RPMI7951 (cell line): ENCODE data around the gene PCDHB10. TPM values are rescaled to one million over a fixed set of nuclear protein-coding genes. Genes with fewer than 3 reads are reported as not detected.

Experiments
- DNase-seq: peaks from one replicate; pipeline ENCODE4 v3.0.0-alpha.2; 2012; ENCODE audit warnings: low read depth
- total RNA-seq: library from RNA; depleted of rRNA; stranded (reverse); fragments of >200 nt; shearing (Covaris generic); gene quantifications from 2 replicates; pipeline ENCODE4 v1.2.3, GENCODE V29; 2014; rRNA removed

The PCDHB10 gene
- total RNA-seq, 1 experiment from 2014 or later = 0.60 TPM

DNA sequence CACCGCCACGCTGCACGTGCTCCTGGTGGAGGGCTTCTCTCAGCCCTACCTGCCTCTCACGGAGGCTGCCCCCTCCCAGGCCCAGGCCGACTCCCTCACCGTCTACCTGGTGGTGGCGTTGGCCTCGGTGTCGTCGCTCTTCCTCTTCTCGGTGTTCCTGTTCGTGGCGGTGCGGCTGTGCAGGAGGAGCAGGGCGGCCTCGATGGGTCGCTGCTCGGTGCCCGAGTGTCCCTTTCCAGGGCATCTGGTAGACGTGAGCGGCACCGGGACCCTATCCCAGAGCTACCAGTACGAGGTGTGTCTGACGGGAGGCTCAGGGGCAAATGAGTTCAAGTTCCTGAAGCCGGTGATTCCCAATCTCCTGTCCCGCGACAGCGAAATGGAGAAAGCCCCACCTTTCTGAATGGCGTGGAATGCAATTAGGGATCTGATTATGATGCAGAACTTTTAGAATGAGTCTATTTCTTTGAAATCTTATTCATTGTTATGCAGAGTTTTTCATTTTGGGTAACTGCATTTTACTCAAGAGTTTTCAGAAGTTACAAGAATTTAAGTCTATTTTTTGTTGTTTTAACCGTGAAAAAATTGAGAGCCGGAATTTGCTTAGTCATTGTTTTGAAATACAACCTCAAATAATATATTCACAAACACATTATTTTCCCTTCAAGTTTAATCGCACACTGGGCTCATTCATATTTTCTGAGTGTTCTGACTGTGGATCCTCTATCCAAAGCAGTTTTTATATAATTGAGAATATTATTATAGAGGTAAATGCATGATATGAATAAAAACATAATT, 44.6 kb downstream of the PCDHB10 start:
- no peak for DNase-seq

DNA sequence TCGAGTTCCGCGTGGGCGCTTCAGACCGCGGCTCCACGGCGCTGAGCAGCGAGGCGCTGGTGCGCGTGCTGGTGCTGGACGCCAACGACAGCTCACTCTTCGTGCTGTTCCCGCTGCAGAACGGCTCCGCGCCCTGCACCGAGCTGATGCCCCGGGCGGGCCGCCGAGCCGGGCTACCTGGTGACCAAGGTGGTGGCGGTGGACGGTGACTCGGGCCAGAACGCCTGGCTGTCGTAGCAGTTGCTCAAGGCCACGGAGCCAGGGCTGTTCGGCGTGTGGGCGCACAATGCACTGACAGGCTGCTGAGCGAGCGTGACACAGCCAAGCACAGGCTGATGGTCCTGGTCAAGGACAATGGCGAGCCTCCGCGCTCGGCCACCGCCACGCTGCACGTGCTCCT, 49.3 kb downstream of the PCDHB10 start:
- no peak for DNase-seq

Other genes starting within 250 kb of the PCDHB10 start
- gene PCDHAC2, start 225.9 kb upstream of the PCDHB10 start, total RNA-seq = not detected in 2 replicates
- gene PCDHB1, start 141.0 kb upstream of the PCDHB10 start, total RNA-seq = not detected in 2 replicates
- 0.88 and 0.96 TPM in 2 replicates for gene PCDHB2, start 97.7 kb upstream of the PCDHB10 start, total RNA-seq
- 0.12 and 0.20 TPM in 2 replicates for gene PCDHB3, start 91.9 kb upstream of the PCDHB10 start, total RNA-seq
- gene PCDHB4, start 70.5 kb upstream of the PCDHB10 start, total RNA-seq = under 0.01 and 0.12 TPM in 2 replicates
- gene PCDHB5, start 57.1 kb upstream of the PCDHB10 start, total RNA-seq = 0.59 and 0.60 TPM in 2 replicates
- 0.20 and 0.24 TPM in 2 replicates for gene PCDHB6, start 42.3 kb upstream of the PCDHB10 start, total RNA-seq
- 0.39 and 0.48 TPM in 2 replicates for gene PCDHB7, start 19.7 kb upstream of the PCDHB10 start, total RNA-seq
- 0.10 and 0.12 TPM in 2 replicates for gene PCDHB8, start 14.6 kb upstream of the PCDHB10 start, total RNA-seq
- 2.0 and 2.1 TPM in 2 replicates for gene PCDHB16, start 10.0 kb upstream of the PCDHB10 start, total RNA-seq
- 0.10 and 0.24 TPM in 2 replicates for gene PCDHB9, start 5.2 kb upstream of the PCDHB10 start, total RNA-seq
- gene PCDHB11, start 7.3 kb downstream of the PCDHB10 start, total RNA-seq = 0.12 and 0.20 TPM in 2 replicates
- gene PCDHB12, start 16.4 kb downstream of the PCDHB10 start, total RNA-seq = 0.36 and 0.88 TPM in 2 replicates
- gene PCDHB13, start 21.6 kb downstream of the PCDHB10 start, total RNA-seq = 2.5 and 2.6 TPM in 2 replicates
- gene PCDHB14, start 31.0 kb downstream of the PCDHB10 start, total RNA-seq = 0.72 and 0.88 TPM in 2 replicates
- gene PCDHB15, start 53.0 kb downstream of the PCDHB10 start, total RNA-seq = 1.6 and 2.0 TPM in 2 replicates
- 0.48 TPM in 1 of 2 replicates, not detected in the other for gene SLC25A2, start 111.7 kb downstream of the PCDHB10 start, total RNA-seq
- gene TAF7, start 128.4 kb downstream of the PCDHB10 start, total RNA-seq = 36.0 and 50.9 TPM in 2 replicates
- gene PCDHGA1, start 138.2 kb downstream of the PCDHB10 start, total RNA-seq = 3.3 and 3.7 TPM in 2 replicates
- gene PCDHGA2, start 146.4 kb downstream of the PCDHB10 start, total RNA-seq = 6.8 and 7.0 TPM in 2 replicates
- gene PCDHGA3, start 151.5 kb downstream of the PCDHB10 start, total RNA-seq = 0.12 and 0.39 TPM in 2 replicates
- gene PCDHGB1, start 157.7 kb downstream of the PCDHB10 start, total RNA-seq = 10.6 and 10.9 TPM in 2 replicates
- 3.8 and 4.8 TPM in 2 replicates for gene PCDHGA4, start 162.7 kb downstream of the PCDHB10 start, total RNA-seq
- 4.6 and 6.0 TPM in 2 replicates for gene PCDHGB2, start 167.6 kb downstream of the PCDHB10 start, total RNA-seq
- 1.5 and 1.8 TPM in 2 replicates for gene PCDHGA5, start 171.8 kb downstream of the PCDHB10 start, total RNA-seq
- gene PCDHGB3, start 177.9 kb downstream of the PCDHB10 start, total RNA-seq = 1.1 and 1.6 TPM in 2 replicates
- gene PCDHGA6, start 181.5 kb downstream of the PCDHB10 start, total RNA-seq = 1.3 and 1.8 TPM in 2 replicates
- 4.6 and 5.5 TPM in 2 replicates for gene PCDHGA7, start 190.4 kb downstream of the PCDHB10 start, total RNA-seq
- gene PCDHGB4, start 195.3 kb downstream of the PCDHB10 start, total RNA-seq = 12.0 and 12.7 TPM in 2 replicates
- gene PCDHGA8, start 200.3 kb downstream of the PCDHB10 start, total RNA-seq = 1.6 and 1.9 TPM in 2 replicates
- gene PCDHGB5, start 205.6 kb downstream of the PCDHB10 start, total RNA-seq = 18.6 and 19.8 TPM in 2 replicates
- 0.88 and 1.1 TPM in 2 replicates for gene PCDHGA9, start 210.4 kb downstream of the PCDHB10 start, total RNA-seq
- 0.84 and 0.88 TPM in 2 replicates for gene PCDHGB6, start 215.7 kb downstream of the PCDHB10 start, total RNA-seq
- 0.78 and 0.84 TPM in 2 replicates for gene PCDHGA10, start 220.6 kb downstream of the PCDHB10 start, total RNA-seq
- 0.29 and 0.48 TPM in 2 replicates for gene PCDHGB7, start 225.3 kb downstream of the PCDHB10 start, total RNA-seq
- gene PCDHGA11, start 228.7 kb downstream of the PCDHB10 start, total RNA-seq = 7.0 and 8.1 TPM in 2 replicates
- 19.9 and 23.5 TPM in 2 replicates for gene PCDHGA12, start 238.2 kb downstream of the PCDHB10 start, total RNA-seq